ENCODE data around the gene CCDC74A.
"Not testable (repeated sequence)": the region's sequence is repeated elsewhere in the genome, so short reads cannot be mapped to it uniquely, and the experiment has no call there.

Gene CCDC74A

DNA sequence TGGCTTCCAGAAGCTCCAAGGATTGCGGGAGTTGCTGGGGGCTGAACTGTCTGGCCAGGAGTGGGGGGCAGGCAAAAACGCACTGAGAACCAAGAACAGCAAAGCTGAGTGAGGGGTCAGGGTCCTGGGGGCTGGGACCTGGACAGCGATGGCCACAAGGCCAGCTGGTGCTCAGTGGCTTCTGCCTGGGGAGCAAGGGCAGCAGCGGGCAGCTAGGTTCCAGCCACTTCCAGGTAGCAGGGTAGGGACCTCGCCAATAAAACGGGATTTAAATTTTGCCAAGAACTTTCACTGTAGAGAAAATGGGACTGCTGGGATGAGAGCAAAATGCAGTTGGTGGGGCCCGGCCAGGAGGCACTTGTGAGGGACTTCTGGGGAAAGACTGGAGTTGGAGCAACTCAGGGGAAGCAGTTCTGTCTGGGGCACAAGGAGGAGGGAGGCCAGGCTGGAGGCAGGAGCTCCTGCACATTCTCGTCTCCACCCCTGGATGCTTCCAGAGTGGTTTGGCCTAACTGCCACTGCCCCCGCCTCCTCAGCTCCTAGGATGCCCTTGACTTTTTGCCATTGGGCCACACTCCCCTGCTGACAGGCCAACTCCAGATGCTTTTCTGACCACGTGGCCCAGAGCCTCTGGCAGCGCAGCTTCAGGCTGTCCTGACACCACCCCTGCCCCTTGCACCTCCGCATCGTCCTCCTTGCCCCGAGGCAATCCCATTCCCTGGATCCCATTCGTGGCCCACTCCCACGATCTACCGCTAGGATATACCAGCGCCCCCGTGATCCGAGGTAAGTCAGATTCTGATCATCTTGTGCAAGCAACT lies 5.5 kb upstream of the CCDC74A start:
- Histone ChIP-seq H3K4me1 (ENCODE audit: control insufficient read depth, low read length) (peaks cover 2% of the 10 kb centered on the region; the same call in 1 of the 2 replicates), H4K20me1 (ENCODE audit: control insufficient read depth, insufficient read depth, low read depth, low read length) (no peaks in the 10 kb centered on the region), H3K9me2 (replicated peaks; ENCODE audit: control insufficient read depth, low read length) (no peaks in the 10 kb centered on the region), H3K79me2 (ENCODE audit: control insufficient read depth, low read length) (no peaks in the 10 kb centered on the region), H3K4me2 (ENCODE audit: low read length) (no peak overlapping the region), H3K27me3 (ENCODE audit: control insufficient read depth, low read length) (no peaks in the 10 kb centered on the region), H3K27ac (ENCODE audit: low read depth, low read length) (no peak overlapping the region), H3K9me3 (ENCODE audit: control insufficient read depth, insufficient read depth, low read length) (no peaks in the 10 kb centered on the region), H3F3A (ENCODE audit: control insufficient read depth, insufficient read depth) (peaks cover 5% of the 10 kb centered on the region), H3K4me3 (ENCODE audit: low read length) (no peak overlapping the region), H3K36me3 (ENCODE audit: control insufficient read depth, low read length) (peaks cover 25% of the 10 kb centered on the region)
- no peak for TF ChIP-seq EZH2phosphoT487 (IDR thresholded peaks at IDR 0.05; ENCODE audit: borderline replicate concordance, low read length)
- TF ChIP-seq, protein P1, sequence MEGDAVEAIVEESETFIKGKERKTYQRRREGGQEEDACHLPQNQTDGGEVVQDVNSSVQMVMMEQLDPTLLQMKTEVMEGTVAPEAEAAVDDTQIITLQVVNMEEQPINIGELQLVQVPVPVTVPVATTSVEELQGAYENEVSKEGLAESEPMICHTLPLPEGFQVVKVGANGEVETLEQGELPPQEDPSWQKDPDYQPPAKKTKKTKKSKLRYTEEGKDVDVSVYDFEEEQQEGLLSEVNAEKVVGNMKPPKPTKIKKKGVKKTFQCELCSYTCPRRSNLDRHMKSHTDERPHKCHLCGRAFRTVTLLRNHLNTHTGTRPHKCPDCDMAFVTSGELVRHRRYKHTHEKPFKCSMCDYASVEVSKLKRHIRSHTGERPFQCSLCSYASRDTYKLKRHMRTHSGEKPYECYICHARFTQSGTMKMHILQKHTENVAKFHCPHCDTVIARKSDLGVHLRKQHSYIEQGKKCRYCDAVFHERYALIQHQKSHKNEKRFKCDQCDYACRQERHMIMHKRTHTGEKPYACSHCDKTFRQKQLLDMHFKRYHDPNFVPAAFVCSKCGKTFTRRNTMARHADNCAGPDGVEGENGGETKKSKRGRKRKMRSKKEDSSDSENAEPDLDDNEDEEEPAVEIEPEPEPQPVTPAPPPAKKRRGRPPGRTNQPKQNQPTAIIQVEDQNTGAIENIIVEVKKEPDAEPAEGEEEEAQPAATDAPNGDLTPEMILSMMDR (IDR thresholded peaks at IDR 0.05; ENCODE audit: low read depth, low read length, poor library complexity, severe bottlenecking): no peak

DNA sequence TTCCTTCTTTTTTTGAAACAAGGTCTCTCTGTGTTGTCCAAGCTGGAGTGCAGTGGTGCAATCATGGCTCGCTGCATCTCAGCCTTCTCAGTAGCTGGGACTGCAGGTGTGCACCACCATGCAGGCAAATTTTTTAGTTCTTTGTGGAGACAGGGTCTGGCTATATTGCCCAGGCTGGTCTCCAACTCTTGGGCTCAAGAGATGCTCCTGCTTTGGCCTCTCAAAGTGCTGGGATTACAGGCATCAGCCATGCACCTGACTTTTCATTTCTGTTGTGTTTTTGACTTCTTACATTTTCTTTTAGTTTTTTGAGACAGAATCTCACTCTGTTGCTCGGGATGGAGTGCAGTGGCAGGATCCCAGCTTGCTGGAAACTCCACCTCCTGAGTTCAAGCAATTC lies 2.4 kb upstream of the CCDC74A start:
- H3K27ac ChIP-seq (ENCODE audit: low read depth, low read length): not testable (repeated sequence)

DNA sequence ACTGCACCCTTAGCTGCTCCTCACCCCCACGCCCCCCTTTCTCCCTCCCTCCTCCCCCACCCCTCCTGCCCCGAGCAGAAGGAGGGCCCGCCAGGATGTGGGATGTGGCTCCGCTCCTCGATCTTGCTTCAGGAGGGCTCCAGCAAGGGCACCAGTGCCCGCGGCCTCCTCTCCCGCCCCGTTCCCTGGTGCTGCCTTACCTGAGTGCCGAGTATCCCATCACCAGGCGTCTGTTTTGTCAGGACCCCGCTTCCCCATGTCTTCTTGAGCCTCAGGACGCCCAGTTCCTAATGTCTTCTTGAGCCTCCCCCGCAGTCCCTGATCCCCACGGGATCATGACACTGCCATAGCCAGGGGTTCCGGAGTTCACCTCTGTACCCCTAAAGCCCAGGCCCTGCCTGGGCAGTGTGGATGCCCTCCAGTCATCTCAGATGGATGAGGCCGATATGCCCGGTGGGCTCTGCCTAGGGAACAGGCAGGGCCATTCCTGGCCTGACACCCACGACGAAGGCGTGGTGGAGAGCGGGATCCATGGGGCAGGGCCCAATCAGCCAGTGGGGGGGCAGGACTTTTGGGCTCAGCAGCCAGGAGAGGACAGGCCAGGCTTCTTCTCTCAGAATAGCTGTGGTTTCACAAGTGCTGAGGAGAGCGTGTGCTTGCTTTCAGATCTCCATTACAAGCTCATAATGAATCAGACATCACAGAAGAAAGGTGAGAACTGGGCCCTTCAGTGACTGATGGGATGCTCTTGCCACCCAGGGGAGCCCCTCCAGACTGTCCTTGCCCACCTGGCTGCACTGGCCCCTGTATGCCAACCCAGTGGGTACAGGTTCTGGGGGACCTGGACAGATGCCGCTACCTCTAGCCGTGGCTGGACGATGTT lies 1.5 kb downstream of the CCDC74A start:
- H3K4me1 ChIP-seq (ENCODE audit: control insufficient read depth, low read length): peaks cover 14% of the 10 kb centered on the region
- H3K79me2 ChIP-seq (ENCODE audit: control insufficient read depth, low read length); H3K9me2 ChIP-seq (replicated peaks; ENCODE audit: control insufficient read depth, low read length); H3F3A ChIP-seq (ENCODE audit: control insufficient read depth, insufficient read depth); H3K27me3 ChIP-seq (ENCODE audit: control insufficient read depth, low read length); H3K36me3 ChIP-seq (ENCODE audit: control insufficient read depth, low read length); H4K20me1 ChIP-seq (ENCODE audit: control insufficient read depth, insufficient read depth, low read depth, low read length); H3K9me3 ChIP-seq (ENCODE audit: control insufficient read depth, insufficient read depth, low read length): not testable (repeated sequence)
- H3K27ac ChIP-seq (ENCODE audit: low read depth, low read length): peak overlapping the region; percentile 28
- H3K4me3 ChIP-seq (ENCODE audit: low read length): peak overlapping the region; percentile 79
- peak overlapping the region; percentile 79 for H3K4me2 ChIP-seq (ENCODE audit: low read length)

More for the DNA sequence above, 2.4 kb upstream of the CCDC74A start:
- not testable (repeated sequence) for H3F3A ChIP-seq (ENCODE audit: control insufficient read depth, insufficient read depth); H3K79me2 ChIP-seq (ENCODE audit: control insufficient read depth, low read length); H3K4me2 ChIP-seq (ENCODE audit: low read length); H3K9me3 ChIP-seq (ENCODE audit: control insufficient read depth, insufficient read depth, low read length); H3K9me2 ChIP-seq (replicated peaks; ENCODE audit: control insufficient read depth, low read length); H4K20me1 ChIP-seq (ENCODE audit: control insufficient read depth, insufficient read depth, low read depth, low read length); H3K4me3 ChIP-seq (ENCODE audit: low read length); H3K27me3 ChIP-seq (ENCODE audit: control insufficient read depth, low read length)
- peaks cover 14% of the 10 kb centered on the region for H3K4me1 ChIP-seq (ENCODE audit: control insufficient read depth, low read length)
- peaks cover 10% of the 10 kb centered on the region for H3K36me3 ChIP-seq (ENCODE audit: control insufficient read depth, low read length)

DNA sequence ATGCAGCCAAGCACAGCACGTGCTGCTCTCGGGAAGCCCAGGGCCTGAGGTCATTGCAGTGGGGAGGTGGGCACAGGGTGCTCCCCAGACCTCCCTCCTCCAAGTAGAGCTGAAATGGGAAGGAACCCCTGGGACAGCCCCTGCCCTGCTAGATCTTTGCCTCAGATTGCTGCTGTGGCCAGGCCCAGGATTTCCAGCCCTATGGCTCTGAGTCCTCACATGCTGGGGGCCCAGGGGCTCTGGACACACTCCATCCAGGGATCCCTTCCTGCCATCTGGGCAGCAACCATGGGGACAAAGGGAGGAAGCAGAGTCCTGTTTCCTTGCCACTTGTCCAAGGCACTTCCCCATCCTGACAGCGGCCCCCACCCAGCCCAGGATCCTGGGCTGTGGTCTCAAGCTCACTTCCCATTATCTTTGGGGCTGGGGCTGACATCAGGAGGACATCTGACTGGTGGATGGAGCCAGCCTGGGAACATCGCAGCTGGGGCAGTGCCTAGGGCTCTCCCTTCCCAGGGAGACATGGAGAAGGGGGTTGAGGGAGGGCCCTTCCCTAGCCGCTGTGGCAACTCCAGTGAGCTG lies 2.3 kb downstream of the CCDC74A start:
- H3K27ac ChIP-seq (ENCODE audit: low read depth, low read length); H3K9me2 ChIP-seq (replicated peaks; ENCODE audit: control insufficient read depth, low read length); H4K20me1 ChIP-seq (ENCODE audit: control insufficient read depth, insufficient read depth, low read depth, low read length); H3K27me3 ChIP-seq (ENCODE audit: control insufficient read depth, low read length); H3K9me3 ChIP-seq (ENCODE audit: control insufficient read depth, insufficient read depth, low read length); H3F3A ChIP-seq (ENCODE audit: control insufficient read depth, insufficient read depth); H3K36me3 ChIP-seq (ENCODE audit: control insufficient read depth, low read length); H3K79me2 ChIP-seq (ENCODE audit: control insufficient read depth, low read length): not testable (repeated sequence)
- peak overlapping the region; percentile 79 for H3K4me2 ChIP-seq (ENCODE audit: low read length)
- peak overlapping the region; percentile 79; the same call in 1 of the 2 replicates for H3K4me3 ChIP-seq (ENCODE audit: low read length)
- peaks cover 14% of the 10 kb centered on the region for H3K4me1 ChIP-seq (ENCODE audit: control insufficient read depth, low read length)

Data from DOHH2 (cell line).